GM19099 (cell line): Measurements from ENCODE around the gene KRT15.

Experiments
- POLR2A ChIP-seq: IDR thresholded peaks from 3 replicates; pipeline ENCODE4 v1.6.1; 2011; ENCODE audit warnings: low read depth; ENCODE audit not compliant: insufficient read length; ENCODE audit errors: extremely low read depth

Gene KRT15

DNA sequence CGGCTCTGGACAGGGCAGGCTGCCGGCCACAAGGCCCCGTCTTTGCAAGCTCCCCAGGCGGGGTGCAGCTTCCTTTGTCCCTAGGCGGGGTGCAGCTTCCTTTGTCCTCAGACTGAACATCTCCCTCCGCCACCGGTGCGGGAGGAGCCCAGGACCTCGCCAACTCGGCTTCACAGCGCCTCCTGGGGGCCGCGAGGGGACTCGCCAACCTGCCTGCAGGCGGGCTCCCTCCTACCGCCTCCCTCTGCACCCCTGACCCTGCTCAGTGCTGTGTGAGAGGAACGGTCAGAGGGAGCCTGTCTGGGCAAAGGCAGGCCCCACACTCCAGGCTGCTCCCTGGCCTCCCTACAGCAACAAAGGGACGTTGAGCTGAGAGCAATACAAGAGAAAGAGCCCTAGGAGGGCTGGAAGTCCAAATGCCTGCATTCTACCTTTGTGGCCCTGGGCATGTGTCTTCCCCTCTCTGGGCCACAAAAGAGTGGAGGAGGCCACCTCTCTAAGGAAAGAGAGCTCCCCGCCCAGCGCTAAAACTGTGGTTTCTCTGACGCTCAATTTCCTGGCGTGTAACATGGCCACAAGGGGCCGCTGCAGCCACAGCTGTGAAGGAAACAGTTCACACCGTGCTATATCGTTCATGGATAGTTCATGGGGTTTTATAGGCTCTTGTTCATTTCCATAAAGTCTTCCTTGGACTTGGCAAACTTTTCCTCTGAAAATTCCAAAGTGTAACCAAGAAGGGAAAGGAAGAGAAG is 30.3 kb upstream of the KRT15 start:
- no peak for TF ChIP-seq POLR2A

DNA sequence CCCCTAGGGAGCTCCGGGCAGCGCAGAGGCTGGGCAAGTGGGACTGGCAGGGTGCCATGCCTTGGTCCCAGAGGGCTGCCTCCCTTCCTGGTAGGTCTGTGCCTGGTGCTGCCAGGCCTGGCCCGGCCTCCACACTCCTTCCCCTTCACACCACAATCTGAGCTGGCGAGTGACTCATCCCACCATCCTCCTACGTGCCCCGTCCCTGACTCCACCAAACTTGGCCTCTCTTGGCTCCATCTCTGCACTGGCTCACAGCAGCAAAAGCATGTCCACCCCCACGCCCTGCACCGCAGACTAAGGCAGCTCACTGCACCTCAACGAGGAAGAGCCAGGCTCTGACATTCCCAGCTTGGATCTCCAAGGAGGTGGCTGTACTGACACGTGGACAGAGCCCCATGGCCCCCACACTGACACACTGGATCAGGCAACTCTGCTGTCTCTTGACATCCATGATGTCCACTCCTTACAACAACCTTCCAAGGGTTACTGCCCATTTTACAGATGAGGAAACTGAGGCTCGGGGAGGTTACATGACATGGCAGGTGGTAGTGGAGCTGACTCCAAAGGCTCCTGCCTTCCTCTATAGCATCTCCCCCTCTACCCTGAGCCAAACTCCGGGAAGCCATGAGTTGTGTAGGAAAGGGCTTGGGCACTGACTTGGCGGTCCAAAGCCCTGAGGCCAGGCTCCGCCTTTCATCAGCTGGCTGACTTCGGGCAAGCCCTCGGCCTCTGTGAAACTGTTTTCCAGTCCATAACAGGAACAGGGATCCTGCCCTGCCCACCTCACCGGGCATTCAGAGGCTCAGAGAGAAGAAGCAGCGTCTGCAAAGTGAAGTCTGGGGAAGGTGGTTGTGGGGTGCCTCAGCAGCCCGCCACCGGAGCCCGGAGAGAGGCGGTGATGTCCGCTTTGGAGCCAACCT is 29.5 kb upstream of the KRT15 start:
- TF ChIP-seq POLR2A = no peak

DNA sequence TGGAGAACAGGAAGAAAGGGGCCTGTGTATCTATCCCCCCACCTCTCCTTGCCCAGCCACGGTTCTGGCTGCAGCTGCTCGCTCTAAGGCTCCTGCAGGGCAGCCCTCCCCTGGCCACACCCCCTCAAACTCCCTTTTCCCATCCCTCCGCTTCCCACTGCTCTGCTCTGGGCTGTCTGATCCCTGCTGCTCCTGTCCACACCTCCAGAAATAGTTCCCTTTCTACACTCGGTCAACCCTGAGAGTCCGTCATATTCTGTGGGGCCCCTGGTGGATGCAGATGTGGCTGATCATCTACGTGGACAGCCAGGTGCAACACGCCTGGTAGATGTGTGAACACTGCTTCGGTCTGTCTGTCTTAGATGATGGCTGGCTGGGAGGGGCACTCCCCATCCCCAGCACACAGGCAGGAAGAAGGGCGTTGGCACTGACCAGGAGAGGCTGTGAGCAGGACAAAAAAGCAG is 28.7 kb upstream of the KRT15 start:
- no peak for TF ChIP-seq POLR2A

DNA sequence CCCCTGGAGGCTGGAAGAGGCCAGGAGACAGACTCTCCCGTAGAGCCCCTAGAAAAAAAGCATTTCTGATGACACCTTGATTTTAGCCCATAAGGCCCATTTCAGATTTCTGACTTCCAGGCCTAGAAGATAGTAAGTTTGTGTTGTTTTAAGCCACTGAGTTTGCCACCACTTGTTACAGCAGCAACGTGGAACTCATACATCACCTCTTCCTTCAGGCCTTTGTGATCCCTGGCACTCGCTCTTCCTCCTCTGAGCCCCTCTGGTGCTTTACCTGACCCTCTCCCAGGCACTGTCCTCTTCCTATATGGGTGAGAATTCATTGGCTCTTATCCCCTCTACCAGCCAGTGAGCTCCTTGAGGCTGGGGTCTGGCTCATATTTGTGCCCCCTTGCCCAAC is 28.1 kb upstream of the KRT15 start:
- TF ChIP-seq POLR2A = no peak

DNA sequence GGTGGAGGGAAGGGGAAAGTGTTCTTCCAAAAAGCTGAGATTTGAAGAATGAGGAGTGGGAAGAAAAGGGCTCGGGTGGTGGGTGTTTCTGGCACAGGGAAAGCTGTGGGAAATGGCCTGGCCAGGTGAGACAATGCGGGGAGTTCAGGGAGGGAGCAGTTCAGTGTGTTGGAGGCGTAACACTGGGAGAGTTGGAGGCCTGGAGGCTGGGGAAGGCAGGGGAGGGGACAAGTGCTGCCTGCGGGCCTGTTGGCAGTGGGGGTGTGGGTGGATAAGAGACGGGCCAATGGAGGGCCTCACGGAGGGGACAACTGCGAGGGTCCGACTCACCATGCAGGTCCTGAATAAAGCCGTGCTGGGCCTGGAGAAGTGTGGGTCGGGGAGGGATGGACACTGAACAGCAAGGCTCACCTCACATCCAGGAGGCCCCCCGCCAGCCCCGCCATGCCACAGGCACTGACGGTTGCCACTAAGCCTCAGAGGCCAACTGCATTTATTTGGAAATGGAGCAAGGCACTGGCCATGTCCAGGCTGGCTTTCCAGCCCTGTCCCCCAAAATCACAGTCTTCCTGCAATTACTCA is 27.2 kb upstream of the KRT15 start:
- TF ChIP-seq POLR2A = no peak

DNA sequence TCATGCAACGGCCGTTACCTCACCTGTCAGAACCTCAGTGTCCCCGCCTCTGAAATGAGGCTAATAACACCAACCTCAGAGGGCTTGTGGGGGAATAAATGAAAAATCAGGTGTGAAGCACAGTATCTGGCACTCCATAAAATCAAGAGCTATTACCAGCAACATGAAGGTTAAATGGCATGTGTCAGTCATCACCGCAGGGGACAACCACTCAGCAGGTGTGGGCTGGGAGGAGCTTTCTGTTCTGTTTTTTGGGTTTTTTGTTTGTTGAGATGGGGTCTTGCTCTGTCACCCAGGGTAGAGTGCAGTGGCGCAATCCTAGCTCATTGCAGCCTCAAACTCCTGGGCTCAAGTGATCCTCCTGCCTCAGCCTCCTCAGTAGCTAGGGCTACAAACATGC is 26.2 kb upstream of the KRT15 start:
- no peak for TF ChIP-seq POLR2A

DNA sequence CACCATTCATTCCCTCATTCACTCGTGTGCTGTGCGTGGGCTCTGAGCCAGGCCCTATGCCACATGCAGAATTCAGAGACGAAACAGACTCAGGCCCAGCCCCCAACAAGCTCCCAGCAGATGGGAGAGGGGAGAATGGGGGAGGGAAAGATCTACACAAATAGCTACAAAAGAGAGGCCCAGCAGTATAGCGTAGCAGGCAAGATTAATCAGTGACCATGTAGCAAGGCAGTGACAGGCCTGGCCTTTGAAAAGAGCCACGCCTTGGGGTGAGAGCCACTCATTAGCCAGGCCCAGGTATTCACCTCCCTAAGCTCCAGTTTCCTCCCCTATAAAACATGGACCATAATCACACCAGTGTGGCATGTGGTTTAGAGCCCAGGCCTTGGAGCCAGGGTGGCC is 25.8 kb upstream of the KRT15 start:
- no peak for TF ChIP-seq POLR2A

DNA sequence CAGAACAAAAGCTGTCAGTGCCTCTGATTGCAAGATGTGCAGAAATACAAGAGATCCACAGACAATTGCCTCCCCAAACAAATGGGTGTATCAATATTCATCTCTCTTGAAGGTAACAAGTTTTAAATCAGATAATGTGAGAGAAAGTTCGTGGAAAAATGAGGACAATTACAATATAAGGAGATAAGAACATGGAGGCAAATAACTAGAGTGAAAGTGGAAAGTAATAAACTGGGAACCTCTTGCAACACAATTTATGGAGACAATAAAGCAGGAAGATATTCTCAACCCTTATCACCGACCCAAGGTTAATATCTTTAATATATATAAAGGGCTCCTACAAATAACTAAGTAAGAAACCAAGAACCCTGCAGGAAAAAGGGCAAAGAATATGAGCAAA is 23.7 kb upstream of the KRT15 start:
- TF ChIP-seq POLR2A = no peak

DNA sequence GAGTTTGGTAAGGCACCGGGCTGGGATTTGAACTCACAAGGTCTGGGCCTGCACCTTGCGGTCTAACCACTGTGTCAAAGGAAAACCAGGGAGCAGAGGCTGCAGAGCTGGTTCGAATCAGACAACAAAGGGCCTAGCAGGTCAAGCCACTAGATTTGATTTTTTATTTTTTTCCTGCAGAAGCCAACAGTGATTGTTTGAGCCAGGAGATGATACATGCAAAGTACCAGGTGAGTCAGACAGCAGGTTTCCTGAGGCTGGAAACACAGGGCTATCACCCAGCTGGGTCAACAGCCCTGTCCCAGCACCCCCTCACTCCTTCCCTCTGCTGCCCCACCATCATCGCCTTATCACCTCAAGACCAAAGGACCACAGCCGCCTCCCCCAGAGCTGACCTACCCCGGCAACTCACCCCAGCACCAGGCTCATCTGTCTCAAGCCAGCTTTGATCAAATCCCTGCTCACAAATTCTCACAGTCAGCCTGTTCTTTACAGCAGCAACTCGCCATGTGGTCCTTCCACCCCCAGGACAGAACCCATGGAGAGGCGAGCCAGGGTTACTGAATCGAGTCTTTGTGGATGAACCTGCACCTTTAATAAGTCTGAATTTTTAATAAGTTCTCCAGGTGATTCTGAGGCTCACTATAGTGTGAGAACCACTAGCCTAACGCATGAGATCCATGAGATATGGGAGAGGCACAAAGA is 22.4 kb upstream of the KRT15 start:
- TF ChIP-seq POLR2A = no peak

DNA sequence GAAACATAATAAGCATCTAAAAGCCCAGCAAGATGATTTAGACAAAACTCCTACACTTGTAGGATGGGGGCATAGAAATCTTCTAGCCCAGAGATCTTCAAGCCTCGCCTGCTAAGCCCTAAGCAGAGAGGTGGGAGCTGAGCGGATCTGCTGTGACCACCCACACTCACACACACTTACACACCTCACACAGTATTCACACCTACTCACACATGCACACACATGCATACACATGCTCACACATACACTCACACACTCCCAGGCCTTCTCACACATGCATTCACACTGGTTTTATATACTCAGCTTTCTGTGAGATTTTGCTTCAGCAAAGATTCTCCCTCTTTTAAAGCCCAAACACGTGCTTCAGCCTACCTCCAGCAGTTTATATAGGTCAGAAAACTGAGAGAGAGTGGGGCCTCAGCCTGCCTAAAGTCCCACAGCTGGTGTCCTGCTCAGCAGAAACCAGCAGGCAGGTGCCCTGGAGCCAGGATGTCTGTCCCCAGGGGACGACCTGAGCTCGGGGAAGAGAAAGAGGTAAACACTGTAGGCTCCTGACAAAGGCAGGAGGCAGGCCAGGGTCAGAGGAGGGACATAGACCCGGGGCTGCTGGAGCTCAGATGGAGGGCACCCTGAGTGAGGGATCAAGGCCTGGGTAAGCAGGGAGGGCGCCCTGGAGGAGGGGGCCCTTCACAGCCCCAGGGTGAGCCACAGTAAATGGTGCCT is 21.4 kb upstream of the KRT15 start:
- TF ChIP-seq POLR2A = no peak

DNA sequence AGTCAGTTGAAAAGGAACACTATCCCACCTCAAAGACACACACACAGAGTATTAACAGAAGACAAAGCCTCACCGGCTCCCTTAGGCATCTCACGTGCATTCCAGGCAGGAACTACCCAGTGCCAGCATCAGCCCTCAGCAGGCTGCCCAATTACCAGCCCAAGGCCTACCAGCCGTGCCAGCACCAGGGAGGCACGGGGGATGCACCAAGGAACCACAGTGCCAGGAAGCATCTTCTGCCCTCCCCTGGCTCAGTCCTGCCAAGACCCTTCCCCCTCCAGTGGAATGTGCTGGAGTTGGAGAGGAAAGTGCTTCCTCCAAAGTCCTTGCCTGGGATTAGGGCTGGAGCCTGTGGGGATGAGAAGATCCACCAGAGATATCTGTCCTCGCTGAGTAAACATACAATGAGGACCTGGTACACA is 20.4 kb upstream of the KRT15 start:
- TF ChIP-seq POLR2A = no peak

DNA sequence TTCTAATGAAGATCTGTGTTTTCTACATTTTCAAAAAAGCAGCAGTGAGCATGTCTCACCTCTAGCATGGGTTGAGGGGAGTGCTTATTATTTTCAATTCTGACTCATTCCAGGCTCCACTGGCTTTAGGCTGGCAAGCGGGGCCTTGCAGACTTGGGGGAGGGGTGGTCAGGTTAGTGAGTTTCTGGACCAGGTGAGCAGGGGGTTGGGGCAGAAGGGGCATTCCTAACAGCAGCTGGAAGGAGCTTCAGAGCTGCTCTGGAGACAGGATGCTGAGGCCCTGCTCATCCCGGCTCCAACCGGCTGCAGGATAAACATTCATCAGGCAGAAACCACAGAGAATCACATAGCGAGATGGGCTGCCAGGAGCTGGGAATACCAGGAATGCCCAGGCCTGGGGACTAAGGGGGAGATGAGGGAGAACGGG is 19.9 kb upstream of the KRT15 start:
- no peak for TF ChIP-seq POLR2A

DNA sequence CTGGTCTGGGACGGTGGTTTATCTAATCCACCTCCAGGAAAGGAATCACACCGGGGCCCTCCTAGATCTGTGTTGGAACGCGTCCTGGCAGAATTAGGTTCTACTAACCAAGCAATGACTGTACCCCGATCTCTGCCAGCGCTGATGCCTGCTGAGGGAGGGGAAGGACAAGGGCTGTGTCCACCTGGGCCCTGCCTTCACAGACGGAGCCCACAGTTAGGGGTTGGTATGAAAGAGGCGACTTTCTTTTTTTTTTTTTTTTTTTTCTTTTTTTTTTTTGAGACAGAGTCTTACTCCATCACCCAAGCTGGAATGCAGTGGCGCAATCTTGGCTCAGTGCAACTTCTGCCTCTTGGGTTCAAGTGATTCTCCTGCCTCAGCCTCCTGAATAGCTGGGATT is 19.3 kb upstream of the KRT15 start:
- no peak for TF ChIP-seq POLR2A

DNA sequence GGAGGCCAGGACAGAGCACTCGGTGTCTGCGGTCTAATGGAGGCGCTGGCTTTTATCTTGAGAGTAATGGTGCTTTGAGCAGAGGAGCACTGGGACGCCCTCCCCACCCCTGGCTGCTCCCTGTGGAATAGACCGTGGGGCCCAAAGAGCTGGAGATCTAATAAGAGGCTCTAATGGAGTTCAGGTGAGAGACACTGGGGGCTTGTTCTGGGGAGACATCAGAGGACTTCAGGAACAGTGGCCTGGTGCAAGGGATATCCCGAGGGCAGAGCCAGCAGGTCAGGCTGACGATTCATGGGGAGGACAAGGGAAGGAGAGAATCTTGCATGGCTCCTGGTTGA is 18.9 kb upstream of the KRT15 start:
- no peak for TF ChIP-seq POLR2A
